ENCODE measurements around the gene TTPAL. TPM values are rescaled to one million over a fixed set of nuclear protein-coding genes. Genes with fewer than 3 reads are reported as not detected.

TTPAL gene
- total RNA-seq, 2 experiments from 2014 or later: 5.6 to 18.8 TPM

DNA sequence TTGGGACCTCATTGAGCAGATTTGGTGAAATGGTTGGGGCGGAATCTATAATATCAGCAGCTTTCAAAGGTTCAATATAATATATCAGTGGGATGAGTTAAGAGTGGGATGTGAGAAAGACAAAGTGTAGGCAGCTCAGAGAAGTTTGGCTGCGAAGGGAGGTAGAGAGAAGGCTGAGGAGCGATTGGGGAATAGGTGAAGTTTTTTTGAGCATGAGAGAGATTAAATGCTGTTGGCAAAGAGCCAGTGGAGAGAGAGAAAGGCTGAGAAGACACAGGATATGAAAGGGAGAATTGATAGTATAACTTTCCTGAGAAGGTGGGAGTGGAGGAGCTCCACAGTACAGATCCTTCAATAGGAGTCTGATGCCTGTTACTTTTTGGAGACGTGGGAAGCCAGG is 58.3 kb downstream of the TTPAL start:
- Histone ChIP-seq H2AFZ (ENCODE audit: low read length) (no peak overlapping the region), H3K4me3 (ENCODE audit: low read depth, low read length, poor library complexity, severe bottlenecking) (no peak overlapping the region), H3K36me3 (ENCODE audit: insufficient read depth, low read length) (no peaks in the 10 kb centered on the region), H3K79me2 (ENCODE audit: insufficient read depth, low read depth, low read length) (no peaks in the 10 kb centered on the region), H3K9me3 (ENCODE audit: low read length) (no peaks in the 10 kb centered on the region), H3K27ac (ENCODE audit: low read depth, low read length, poor library complexity, severe bottlenecking) (no peak overlapping the region), H3K4me1 (ENCODE audit: insufficient read depth, low read length, poor library complexity, severe bottlenecking) (peaks cover 21% of the 10 kb centered on the region), H3K9me2 (ENCODE audit: insufficient read depth, low read length) (no peaks in the 10 kb centered on the region), H3K4me2 (ENCODE audit: low read length) (no peak overlapping the region), H4K20me1 (ENCODE audit: insufficient read depth, low read length) (no peaks in the 10 kb centered on the region)
- TF ChIP-seq EZH2phosphoT487 (IDR thresholded peaks at IDR 0.05; ENCODE audit: borderline replicate concordance, low read depth, low read length): no peak
- TF ChIP-seq, protein P1, sequence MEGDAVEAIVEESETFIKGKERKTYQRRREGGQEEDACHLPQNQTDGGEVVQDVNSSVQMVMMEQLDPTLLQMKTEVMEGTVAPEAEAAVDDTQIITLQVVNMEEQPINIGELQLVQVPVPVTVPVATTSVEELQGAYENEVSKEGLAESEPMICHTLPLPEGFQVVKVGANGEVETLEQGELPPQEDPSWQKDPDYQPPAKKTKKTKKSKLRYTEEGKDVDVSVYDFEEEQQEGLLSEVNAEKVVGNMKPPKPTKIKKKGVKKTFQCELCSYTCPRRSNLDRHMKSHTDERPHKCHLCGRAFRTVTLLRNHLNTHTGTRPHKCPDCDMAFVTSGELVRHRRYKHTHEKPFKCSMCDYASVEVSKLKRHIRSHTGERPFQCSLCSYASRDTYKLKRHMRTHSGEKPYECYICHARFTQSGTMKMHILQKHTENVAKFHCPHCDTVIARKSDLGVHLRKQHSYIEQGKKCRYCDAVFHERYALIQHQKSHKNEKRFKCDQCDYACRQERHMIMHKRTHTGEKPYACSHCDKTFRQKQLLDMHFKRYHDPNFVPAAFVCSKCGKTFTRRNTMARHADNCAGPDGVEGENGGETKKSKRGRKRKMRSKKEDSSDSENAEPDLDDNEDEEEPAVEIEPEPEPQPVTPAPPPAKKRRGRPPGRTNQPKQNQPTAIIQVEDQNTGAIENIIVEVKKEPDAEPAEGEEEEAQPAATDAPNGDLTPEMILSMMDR (conservative IDR thresholded peaks at IDR 0.05; ENCODE audit: low read length): no peak
- no TSS peak for BruUV-seq (replicated peaks)
- ChIA-PET CTCF (ENCODE audit: unreplicated experiment) (no interaction called here), POLR2A (no interaction called here)
- DNase-seq (ENCODE audit: low spot score): no peak
- intact Hi-C loops (cut with micrococcal nuclease; ENCODE audit: unreplicated experiment): no loop called here

DNA sequence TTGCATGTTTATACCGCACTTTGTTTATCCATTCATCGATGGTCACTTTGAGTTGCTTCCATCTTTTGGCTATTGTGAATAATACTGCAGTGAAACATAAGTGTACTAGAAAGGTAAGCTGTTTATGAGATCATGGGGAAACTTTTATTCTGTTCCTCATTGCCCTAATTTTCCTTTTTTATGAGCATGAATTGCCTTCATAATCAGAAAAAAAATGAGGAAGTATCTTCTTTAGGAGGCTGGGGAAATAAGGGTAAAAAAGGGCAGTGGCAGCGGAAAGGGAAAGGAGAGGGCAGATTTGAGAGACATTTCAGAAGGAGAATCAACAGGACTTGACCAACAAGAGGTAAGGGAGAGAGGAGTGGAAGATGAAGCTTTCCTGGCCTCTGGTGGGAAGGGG is 60.5 kb downstream of the TTPAL start:
- Histone ChIP-seq H3K79me2 (ENCODE audit: insufficient read depth, low read depth, low read length) (no peaks in the 10 kb centered on the region), H3K9me3 (ENCODE audit: low read length) (no peaks in the 10 kb centered on the region), H3K9me2 (ENCODE audit: insufficient read depth, low read length) (no peaks in the 10 kb centered on the region), H3K4me2 (ENCODE audit: low read length) (no peak overlapping the region), H4K20me1 (ENCODE audit: insufficient read depth, low read length) (no peaks in the 10 kb centered on the region), H2AFZ (ENCODE audit: low read length) (no peak overlapping the region), H3K27ac (ENCODE audit: low read depth, low read length, poor library complexity, severe bottlenecking) (no peak overlapping the region), H3K4me1 (ENCODE audit: insufficient read depth, low read length, poor library complexity, severe bottlenecking) (peaks cover 16% of the 10 kb centered on the region), H3K4me3 (ENCODE audit: low read depth, low read length, poor library complexity, severe bottlenecking) (no peak overlapping the region), H3K36me3 (ENCODE audit: insufficient read depth, low read length) (no peaks in the 10 kb centered on the region)
- BruUV-seq (replicated peaks): no TSS peak
- POLR2A ChIA-PET: interaction anchor here (0.8 to 1.2 kb wide), 2 partner anchors 15 to 146 kb away, joined by 3 read pairs; partner anchors contain the start of gene SERINC3
- TF ChIP-seq EZH2phosphoT487 (IDR thresholded peaks at IDR 0.05; ENCODE audit: borderline replicate concordance, low read depth, low read length): no peak
- TF ChIP-seq, protein P1 (conservative IDR thresholded peaks at IDR 0.05; ENCODE audit: low read length): no peak
- CTCF ChIA-PET (ENCODE audit: unreplicated experiment): no interaction called here
- intact Hi-C loops (cut with micrococcal nuclease; ENCODE audit: unreplicated experiment): no loop called here
- no peak for DNase-seq (ENCODE audit: low spot score)

DNA sequence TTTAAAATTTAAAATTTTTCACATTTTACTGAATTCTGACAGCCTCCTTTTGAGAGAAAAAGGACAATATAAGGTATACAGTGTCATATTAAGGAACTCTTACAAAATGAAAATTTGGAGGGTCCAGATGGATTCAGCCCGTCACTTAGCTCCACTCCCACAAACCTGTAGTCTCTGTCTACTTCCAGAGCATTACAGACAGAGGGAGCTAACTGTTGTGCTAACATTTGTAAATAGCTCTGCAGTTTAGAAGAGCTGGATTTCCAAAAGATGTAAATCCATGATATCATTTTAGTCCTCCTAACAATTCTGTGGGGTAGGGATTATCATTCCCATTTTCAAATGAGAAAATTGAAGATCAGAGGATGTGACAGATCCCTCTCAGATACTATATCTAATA is 62.3 kb downstream of the TTPAL start:
- no TSS peak for BruUV-seq (replicated peaks)
- POLR2A ChIA-PET: interaction anchor here (1.2 to 1.8 kb wide), 2 partner anchors 10 to 124 kb away, joined by 3 to 8 read pairs; no protein-coding TSS in a partner anchor
- no peaks in the 10 kb centered on the region for H3K9me3 ChIP-seq (ENCODE audit: low read length)

More for the DNA sequence above, 62.3 kb downstream of the TTPAL start:
- H3K27ac ChIP-seq (ENCODE audit: low read depth, low read length, poor library complexity, severe bottlenecking): no peak overlapping the region
- H3K36me3 ChIP-seq (ENCODE audit: insufficient read depth, low read length): no peaks in the 10 kb centered on the region
- CTCF ChIA-PET (ENCODE audit: unreplicated experiment): no interaction called here
- no peak for DNase-seq (ENCODE audit: low spot score)
- no peak overlapping the region for H2AFZ ChIP-seq (ENCODE audit: low read length)
- H3K4me2 ChIP-seq (ENCODE audit: low read length): no peak overlapping the region
- no peaks in the 10 kb centered on the region for H3K9me2 ChIP-seq (ENCODE audit: insufficient read depth, low read length)
- H3K79me2 ChIP-seq (ENCODE audit: insufficient read depth, low read depth, low read length): no peaks in the 10 kb centered on the region
- H3K4me3 ChIP-seq (ENCODE audit: low read depth, low read length, poor library complexity, severe bottlenecking): no peak overlapping the region
- TF ChIP-seq, protein P1 (conservative IDR thresholded peaks at IDR 0.05; ENCODE audit: low read length): no peak
- TF ChIP-seq EZH2phosphoT487 (IDR thresholded peaks at IDR 0.05; ENCODE audit: borderline replicate concordance, low read depth, low read length): no peak
- H4K20me1 ChIP-seq (ENCODE audit: insufficient read depth, low read length): no peaks in the 10 kb centered on the region
- intact Hi-C loops (cut with micrococcal nuclease; ENCODE audit: unreplicated experiment): no loop called here
- H3K4me1 ChIP-seq (ENCODE audit: insufficient read depth, low read length, poor library complexity, severe bottlenecking): peaks cover 2% of the 10 kb centered on the region
